ENCODE results near the gene AHSG.

The AHSG gene

GRCh38 chr3:186590580-186591295 lies 22.1 kb upstream of the AHSG start (continued):
- TF ChIP-seq HIC1 (tag by site-specific recombination; IDR thresholded peaks at IDR 0.05) = no peak
- no peak for TF ChIP-seq YY2 (tag by site-specific recombination; IDR thresholded peaks at IDR 0.05)
- no peak for TF ChIP-seq ZNF473 (tag by site-specific recombination; IDR thresholded peaks at IDR 0.05)
- no peak for TF ChIP-seq ZNF510 (tag by site-specific recombination; IDR thresholded peaks at IDR 0.05; ENCODE audit: insufficient replicate concordance)
- no peak for TF ChIP-seq KLF1 (tag by site-specific recombination; IDR thresholded peaks at IDR 0.05)
- no peak for TF ChIP-seq ZNF391 (tag by site-specific recombination; IDR thresholded peaks at IDR 0.05; ENCODE audit: borderline replicate concordance, low read depth)
- no peak for TF ChIP-seq ZNF623 (tag by site-specific recombination; IDR thresholded peaks at IDR 0.05)
- no peak for TF ChIP-seq ZNF521 (tag by site-specific recombination; IDR thresholded peaks at IDR 0.05)
- no peak for TF ChIP-seq BCL11B (tag by site-specific recombination; IDR thresholded peaks at IDR 0.05; ENCODE audit: low read depth)
- TF ChIP-seq ZNF548 (tag by site-specific recombination; IDR thresholded peaks at IDR 0.05) = no peak
- no peak for TF ChIP-seq FEZF1 (tag by site-specific recombination; IDR thresholded peaks at IDR 0.05)

GRCh38 chr3:186592682-186593081 lies 20.2 kb upstream of the AHSG start:
- ChIA-PET POLR2A (no interaction called here), CTCF (interaction anchor here (0.7 kb wide), 1 partner anchor 8 kb away, joined by 4 read pairs; no protein-coding TSS in a partner anchor)
- H3K36me3 ChIP-seq (ENCODE audit: control insufficient read depth in 2 of 2, insufficient read depth in 1 of 2, low read length in 2 of 2) = no peaks in the 10 kb centered on the region
- H3K9me3 ChIP-seq (ENCODE audit: control insufficient read depth, insufficient read depth, low read depth, low read length) = no peaks in the 10 kb centered on the region
- no peak overlapping the region for H3K4me3 ChIP-seq (ENCODE audit: low read depth, low read length)
- H3K27ac ChIP-seq (ENCODE audit: extremely low read depth, low read depth, low read length) = no peak overlapping the region
- H3K4me1 ChIP-seq (ENCODE audit: control insufficient read depth, insufficient read depth, low read length) = no peaks in the 10 kb centered on the region
- TF ChIP-seq, protein P1, sequence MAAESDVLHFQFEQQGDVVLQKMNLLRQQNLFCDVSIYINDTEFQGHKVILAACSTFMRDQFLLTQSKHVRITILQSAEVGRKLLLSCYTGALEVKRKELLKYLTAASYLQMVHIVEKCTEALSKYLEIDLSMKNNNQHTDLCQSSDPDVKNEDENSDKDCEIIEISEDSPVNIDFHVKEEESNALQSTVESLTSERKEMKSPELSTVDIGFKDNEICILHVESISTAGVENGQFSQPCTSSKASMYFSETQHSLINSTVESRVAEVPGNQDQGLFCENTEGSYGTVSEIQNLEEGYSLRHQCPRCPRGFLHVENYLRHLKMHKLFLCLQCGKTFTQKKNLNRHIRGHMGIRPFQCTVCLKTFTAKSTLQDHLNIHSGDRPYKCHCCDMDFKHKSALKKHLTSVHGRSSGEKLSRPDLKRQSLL (tag by site-specific recombination; IDR thresholded peaks at IDR 0.05) = no peak
- TF ChIP-seq ZBTB8A (tag by site-specific recombination; IDR thresholded peaks at IDR 0.05) (no peak), ZSCAN23 (tag by site-specific recombination; IDR thresholded peaks at IDR 0.05) (no peak), ZNF837 (tag by site-specific recombination; IDR thresholded peaks at IDR 0.05) (no peak), TRIM28 (IDR thresholded peaks at IDR 0.05; ENCODE audit: borderline replicate concordance, low read length) (no peak), ZNF292 (tag by site-specific recombination; IDR thresholded peaks at IDR 0.05; ENCODE audit: borderline replicate concordance, low read depth) (no peak), HOXC10 (CRISPR knock-in tag; IDR thresholded peaks at IDR 0.05) (no peak), ZNF341 (tag by site-specific recombination; IDR thresholded peaks at IDR 0.05; ENCODE audit: low read depth) (no peak), ZNF501 (tag by site-specific recombination; IDR thresholded peaks at IDR 0.05) (no peak), SP2 (tag by site-specific recombination; IDR thresholded peaks at IDR 0.05) (no peak), ZNF24 (tag by site-specific recombination; IDR thresholded peaks at IDR 0.05) (no peak), YY2 (tag by site-specific recombination; IDR thresholded peaks at IDR 0.05) (no peak), ZNF521 (tag by site-specific recombination; IDR thresholded peaks at IDR 0.05) (no peak), ZNF37A (tag by site-specific recombination; IDR thresholded peaks at IDR 0.05) (no peak), SCRT1 (tag by site-specific recombination; IDR thresholded peaks at IDR 0.05; ENCODE audit: borderline replicate concordance) (no peak), EGR2 (tag by site-specific recombination; IDR thresholded peaks at IDR 0.05; ENCODE audit: low read depth) (no peak)
- TF ChIP-seq, protein P2, sequence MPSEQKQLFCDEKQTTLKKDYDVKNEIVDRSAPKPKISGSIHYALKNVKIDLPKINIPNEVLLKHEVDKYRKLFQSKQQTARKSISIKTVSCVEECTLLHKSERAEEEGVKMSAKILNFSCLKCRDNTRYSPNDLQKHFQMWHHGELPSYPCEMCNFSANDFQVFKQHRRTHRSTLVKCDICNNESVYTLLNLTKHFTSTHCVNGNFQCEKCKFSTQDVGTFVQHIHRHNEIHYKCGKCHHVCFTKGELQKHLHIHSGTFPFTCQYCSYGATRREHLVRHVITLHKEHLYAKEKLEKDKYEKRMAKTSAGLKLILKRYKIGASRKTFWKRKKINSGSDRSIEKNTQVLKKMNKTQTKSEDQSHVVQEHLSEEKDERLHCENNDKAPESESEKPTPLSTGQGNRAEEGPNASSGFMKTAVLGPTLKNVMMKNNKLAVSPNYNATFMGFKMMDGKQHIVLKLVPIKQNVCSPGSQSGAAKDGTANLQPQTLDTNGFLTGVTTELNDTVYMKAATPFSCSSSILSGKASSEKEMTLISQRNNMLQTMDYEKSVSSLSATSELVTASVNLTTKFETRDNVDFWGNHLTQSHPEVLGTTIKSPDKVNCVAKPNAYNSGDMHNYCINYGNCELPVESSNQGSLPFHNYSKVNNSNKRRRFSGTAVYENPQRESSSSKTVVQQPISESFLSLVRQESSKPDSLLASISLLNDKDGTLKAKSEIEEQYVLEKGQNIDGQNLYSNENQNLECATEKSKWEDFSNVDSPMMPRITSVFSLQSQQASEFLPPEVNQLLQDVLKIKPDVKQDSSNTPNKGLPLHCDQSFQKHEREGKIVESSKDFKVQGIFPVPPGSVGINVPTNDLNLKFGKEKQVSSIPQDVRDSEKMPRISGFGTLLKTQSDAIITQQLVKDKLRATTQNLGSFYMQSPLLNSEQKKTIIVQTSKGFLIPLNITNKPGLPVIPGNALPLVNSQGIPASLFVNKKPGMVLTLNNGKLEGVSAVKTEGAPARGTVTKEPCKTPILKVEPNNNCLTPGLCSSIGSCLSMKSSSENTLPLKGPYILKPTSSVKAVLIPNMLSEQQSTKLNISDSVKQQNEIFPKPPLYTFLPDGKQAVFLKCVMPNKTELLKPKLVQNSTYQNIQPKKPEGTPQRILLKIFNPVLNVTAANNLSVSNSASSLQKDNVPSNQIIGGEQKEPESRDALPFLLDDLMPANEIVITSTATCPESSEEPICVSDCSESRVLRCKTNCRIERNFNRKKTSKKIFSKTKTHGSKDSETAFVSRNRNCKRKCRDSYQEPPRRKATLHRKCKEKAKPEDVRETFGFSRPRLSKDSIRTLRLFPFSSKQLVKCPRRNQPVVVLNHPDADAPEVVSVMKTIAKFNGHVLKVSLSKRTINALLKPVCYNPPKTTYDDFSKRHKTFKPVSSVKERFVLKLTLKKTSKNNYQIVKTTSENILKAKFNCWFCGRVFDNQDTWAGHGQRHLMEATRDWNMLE (tag by site-specific recombination; conservative IDR thresholded peaks at IDR 0.05; ENCODE audit: low read depth) = no peak
- TF ChIP-seq, protein P3, sequence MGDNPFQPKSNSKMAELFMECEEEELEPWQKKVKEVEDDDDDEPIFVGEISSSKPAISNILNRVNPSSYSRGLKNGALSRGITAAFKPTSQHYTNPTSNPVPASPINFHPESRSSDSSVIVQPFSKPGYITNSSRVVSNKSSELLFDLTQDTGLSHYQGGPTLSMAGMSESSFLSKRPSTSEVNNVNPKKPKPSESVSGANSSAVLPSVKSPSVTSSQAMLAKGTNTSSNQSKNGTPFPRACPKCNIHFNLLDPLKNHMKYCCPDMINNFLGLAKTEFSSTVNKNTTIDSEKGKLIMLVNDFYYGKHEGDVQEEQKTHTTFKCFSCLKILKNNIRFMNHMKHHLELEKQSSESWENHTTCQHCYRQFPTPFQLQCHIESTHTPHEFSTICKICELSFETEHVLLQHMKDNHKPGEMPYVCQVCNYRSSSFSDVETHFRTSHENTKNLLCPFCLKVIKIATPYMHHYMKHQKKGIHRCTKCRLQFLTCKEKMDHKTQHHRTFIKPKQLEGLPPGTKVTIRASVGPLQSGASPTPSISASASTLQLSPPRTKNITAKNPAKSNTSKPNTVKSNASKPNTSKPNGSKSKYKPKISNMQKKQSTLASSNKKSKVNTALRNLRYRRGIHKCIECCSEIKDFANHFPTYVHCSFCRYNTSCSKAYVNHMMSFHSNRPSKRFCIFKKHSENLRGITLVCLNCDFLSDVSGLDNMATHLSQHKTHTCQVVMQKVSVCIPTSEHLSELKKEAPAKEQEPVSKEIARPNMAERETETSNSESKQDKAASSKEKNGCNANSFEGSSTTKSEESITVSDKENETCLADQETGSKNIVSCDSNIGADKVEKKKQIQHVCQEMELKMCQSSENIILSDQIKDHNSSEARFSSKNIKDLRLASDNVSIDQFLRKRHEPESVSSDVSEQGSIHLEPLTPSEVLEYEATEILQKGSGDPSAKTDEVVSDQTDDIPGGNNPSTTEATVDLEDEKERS (tag by site-specific recombination; IDR thresholded peaks at IDR 0.05) = no peak
